Spleen (tissue), 11 donors: ENCODE measurements around the gene LRRC15. TPM values are rescaled to one million over a fixed set of nuclear protein-coding genes. Genes with fewer than 3 reads are reported as not detected.

Experiments used
- DNase-seq: peaks from one replicate; pipeline ENCODE4 v3.0.0-alpha.2; 2020
- H3K27ac ChIP-seq, 8 donors: fragments of 200-600 bp; sonication (generic) in 7 of 8; 1 replicate in 4 of 8; 2 replicates in 4 of 8; pipeline versions ENCODE4 v1.5.0 to v1.8.0; 2016 to 2021; ENCODE audit warnings: inconsistent platforms in 4 of 8, mild to moderate bottlenecking in 4 of 8, moderate library complexity in 1 of 8
- H3K27me3 ChIP-seq, 7 donors: fragments of 200-600 bp; sonication (generic) in 6 of 7; replicated peaks in 1 of 7; 1 replicate in 4 of 7; 2 replicates in 3 of 7; pipeline versions ENCODE4 v1.5.0 to v1.8.0; 2016 to 2021; ENCODE audit warnings: inconsistent platforms in 3 of 7, mild to moderate bottlenecking in 1 of 7
- H3K36me3 ChIP-seq, 6 donors: fragments of 200-600 bp; sonication (generic) in 5 of 6; 1 replicate in 4 of 6; 2 replicates in 2 of 6; pipeline versions ENCODE4 v1.5.0 to v1.8.0; 2016 to 2021; ENCODE audit warnings: inconsistent platforms in 2 of 6
- H3K4me1 ChIP-seq, 6 donors: fragments of 200-600 bp; sonication (generic) in 5 of 6; 1 replicate in 3 of 6; 2 replicates in 3 of 6; pipeline versions ENCODE4 v1.5.0 to v1.8.0; 2016 to 2021; ENCODE audit warnings: inconsistent platforms in 3 of 6
- H3K4me3 ChIP-seq, 8 donors: fragments of 200-600 bp; sonication (generic) in 7 of 8; 1 replicate in 4 of 8; 2 replicates in 4 of 8; pipeline versions ENCODE4 v1.5.0 to v1.8.0; 2016 to 2021; ENCODE audit warnings: inconsistent platforms in 4 of 8, mild to moderate bottlenecking in 4 of 8, moderate library complexity in 2 of 8
- H3K9me3 ChIP-seq, 8 donors: fragments of 200-600 bp; sonication (generic) in 7 of 8; 1 replicate in 4 of 8; 2 replicates in 4 of 8; pipeline versions ENCODE4 v1.5.0 to v1.8.0; 2016 to 2021; ENCODE audit warnings: inconsistent platforms in 4 of 8
- POLR2A ChIP-seq, 3 donors: fragments of 450-650 bp; IDR thresholded peaks; one replicate each; pipeline ENCODE4 v1.5.1; 2017; ENCODE audit warnings: antibody characterized with exemption in 3 of 3, mild to moderate bottlenecking in 1 of 3
- POLR2AphosphoS5 ChIP-seq, 3 donors: sonication (generic); formaldehyde crosslinking; IDR thresholded peaks; one replicate each; pipeline ENCODE4 v1.5.1; 2017; ENCODE audit warnings: antibody characterized with exemption in 3 of 3
- WGBS, 5 donors: extraction: QIAGEN DNeasy Blood & Tissue Kit in 3 of 5; methylation state at CpG; one replicate each; pipeline versions ENCODE4 v1.1.5 to v1.1.7; 2013 to 2018; 5-methylcytosine and 5-hydroxymethylcytosine counted together
- intact Hi-C: fragments of 100-400 bp; cut with DNase I; formaldehyde crosslinking; loops from one replicate; pipeline ENCODE4 v1.15.0; 2023; ENCODE audit warnings: low total_unique reads
- polyA plus RNA-seq, 3 donors: library from polyadenylated mRNA; stranded (reverse); fragments of 200-250 nt; gene quantifications; one replicate each; pipeline ENCODE4 v1.2.1, GENCODE V29; 2013
- total RNA-seq, 7 donors: library from RNA; depleted of rRNA in 3 of 7; stranded (reverse); fragments of >200 nt in 3 of 7; fragmentation: NEBNext Ultra II Directional in 4 of 7; extraction: Animal tissue kit (Norgen Biotek cat#: 25700) in 4 of 7; gene quantifications; one replicate each; pipeline versions ENCODE4 v1.1.0 to v1.2.1, GENCODE V29; 2016 to 2021
- TF ChIP-seq, protein P1 (sequence below), 11 experiments: fragments of 200-600 bp in 7 of 11; fragments of 450-650 bp in 4 of 11; sonication (generic) in 4 of 11; IDR thresholded peaks in 8 of 11; conservative IDR thresholded peaks in 3 of 11; 1 replicate in 7 of 11; 2 replicates in 4 of 11; pipeline versions ENCODE4 v1.4.0 to v1.8.0; 2016 to 2021; ENCODE audit warnings: antibody characterized with exemption in 11 of 11, inconsistent platforms in 4 of 11, mild to moderate bottlenecking in 1 of 11
- donor health status: healthy with polysubstance abuse.
- donor health status: DM: no; HTN: no; CAD: no; lungs with moderate emphysema.
- donor health status: DM: no; HTN: no; CAD: no.
- donor health status: Bipolar disorder and iron deficiency.
- donor health status: healthy.
- donor health status: DM: no; HTN: no; CAD: no.
- donor health status: DM: yes; HTN: yes; CAD: no.

LRRC15 gene
- total and polyA plus RNA-seq, 10 donors, result 0.09 to 1.1 (median 0.35) TPM; not detected in 1

- peaks cover 0 to 70% (median 12%) of the 10 kb centered on the region in 7 donors for H3K27me3 ChIP-seq
Measured at GRCh38 chr3:194320744-194321243, 48.7 kb downstream of the LRRC15 start.

GRCh38 chr3:194320100-194320499, 49.4 kb downstream of the LRRC15 start:
- no peaks in the 10 kb centered on the region for H3K36me3 ChIP-seq
- no peak for DNase-seq
- no peak overlapping the region for H3K4me3 ChIP-seq
- no peak for TF ChIP-seq POLR2A (IDR thresholded peaks at IDR 0.05)
- no peak for TF ChIP-seq POLR2AphosphoS5 (IDR thresholded peaks at IDR 0.05)
- TF ChIP-seq, protein P1, sequence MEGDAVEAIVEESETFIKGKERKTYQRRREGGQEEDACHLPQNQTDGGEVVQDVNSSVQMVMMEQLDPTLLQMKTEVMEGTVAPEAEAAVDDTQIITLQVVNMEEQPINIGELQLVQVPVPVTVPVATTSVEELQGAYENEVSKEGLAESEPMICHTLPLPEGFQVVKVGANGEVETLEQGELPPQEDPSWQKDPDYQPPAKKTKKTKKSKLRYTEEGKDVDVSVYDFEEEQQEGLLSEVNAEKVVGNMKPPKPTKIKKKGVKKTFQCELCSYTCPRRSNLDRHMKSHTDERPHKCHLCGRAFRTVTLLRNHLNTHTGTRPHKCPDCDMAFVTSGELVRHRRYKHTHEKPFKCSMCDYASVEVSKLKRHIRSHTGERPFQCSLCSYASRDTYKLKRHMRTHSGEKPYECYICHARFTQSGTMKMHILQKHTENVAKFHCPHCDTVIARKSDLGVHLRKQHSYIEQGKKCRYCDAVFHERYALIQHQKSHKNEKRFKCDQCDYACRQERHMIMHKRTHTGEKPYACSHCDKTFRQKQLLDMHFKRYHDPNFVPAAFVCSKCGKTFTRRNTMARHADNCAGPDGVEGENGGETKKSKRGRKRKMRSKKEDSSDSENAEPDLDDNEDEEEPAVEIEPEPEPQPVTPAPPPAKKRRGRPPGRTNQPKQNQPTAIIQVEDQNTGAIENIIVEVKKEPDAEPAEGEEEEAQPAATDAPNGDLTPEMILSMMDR (IDR thresholded peaks at IDR 0.05 in 8 of 11, conservative IDR thresholded peaks at IDR 0.05 in 3 of 11), result no peak
- peaks cover 0 to 21% (median 15%) of the 10 kb centered on the region in 8 donors for H3K9me3 ChIP-seq
- WGBS, 5 donors, result 72 to 84% (median 77%) methylated on average over 5 of the region's 5 CpGs
- intact Hi-C loops, result no loop called here
- H3K27me3 ChIP-seq, result peaks cover 0 to 73% (median 12%) of the 10 kb centered on the region in 7 donors
- no peak overlapping the region for H3K27ac ChIP-seq
- H3K4me1 ChIP-seq, result peaks cover 9 to 31% (median 12%) of the 10 kb centered on the region in 6 donors

More at GRCh38 chr3:194320744-194321243, 48.7 kb downstream of the LRRC15 start:
- H3K9me3 ChIP-seq, result peaks cover 0 to 21% (median 15%) of the 10 kb centered on the region in 8 donors
- H3K36me3 ChIP-seq, result no peaks in the 10 kb centered on the region
- whole genome bisulfite sequencing, 5 donors, result 77 to 85% (median 82%) methylated on average over 10 of the region's 10 CpGs
- peaks cover 5 to 24% (median 7%) of the 10 kb centered on the region in 6 donors for H3K4me1 ChIP-seq
- intact Hi-C loops, result no loop called here
- H3K27ac ChIP-seq, result no peak overlapping the region
- DNase-seq, result no peak
- H3K4me3 ChIP-seq, result no peak overlapping the region
- TF ChIP-seq, protein P1 (IDR thresholded peaks at IDR 0.05 in 8 of 11, conservative IDR thresholded peaks at IDR 0.05 in 3 of 11), result no peak
- TF ChIP-seq POLR2AphosphoS5 (IDR thresholded peaks at IDR 0.05) (no peak), POLR2A (IDR thresholded peaks at IDR 0.05) (no peak)

GRCh38 chr3:194318511-194319161, 50.9 kb downstream of the LRRC15 start:
- Histone ChIP-seq H3K36me3 (no peaks in the 10 kb centered on the region), H3K9me3 (peaks cover 0 to 21% (median 15%) of the 10 kb centered on the region in 8 donors), H3K27me3 (peaks cover 0 to 81% (median 15%) of the 10 kb centered on the region in 7 donors), H3K4me1 (peaks cover 3 to 31% (median 21%) of the 10 kb centered on the region in 6 donors), H3K27ac (no peak overlapping the region), H3K4me3 (no peak overlapping the region)
- intact Hi-C loops, result loop anchor here (5.0 kb wide), 2 partner anchors 181 to 541 kb away; partner anchors contain the start of gene HES1
- DNase-seq, result no peak
- TF ChIP-seq POLR2A (IDR thresholded peaks at IDR 0.05) (no peak), POLR2AphosphoS5 (IDR thresholded peaks at IDR 0.05) (no peak)
- TF ChIP-seq, protein P1 (IDR thresholded peaks at IDR 0.05 in 8 of 11, conservative IDR thresholded peaks at IDR 0.05 in 3 of 11), result no peak
- WGBS, 5 donors, result 85 to 98% (median 93%) methylated on average over 3 of the region's 3 CpGs

DNA sequence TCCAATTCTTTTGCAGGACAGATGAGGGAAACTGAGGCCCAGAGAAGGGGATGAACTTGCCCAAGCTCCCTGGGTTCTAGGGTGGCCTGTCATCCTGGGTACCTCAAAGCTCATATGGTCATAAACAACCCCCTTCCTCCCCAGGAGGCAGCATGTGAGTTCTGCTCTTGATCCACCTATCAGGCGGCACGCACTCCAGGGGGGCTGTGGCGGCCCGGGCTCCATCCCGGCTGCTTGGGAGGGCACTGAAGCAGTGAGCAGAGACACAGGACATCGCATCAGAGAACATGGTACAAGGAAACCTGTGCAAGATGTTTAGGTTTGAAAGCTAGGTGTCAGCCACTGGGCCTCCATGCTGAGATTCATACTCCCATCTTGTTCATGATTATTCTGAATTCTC, 52.6 kb downstream of the LRRC15 start:
- H3K27me3 ChIP-seq, result peaks cover 0 to 81% (median 15%) of the 10 kb centered on the region in 7 donors
- intact Hi-C loops, result loop anchor here (5.0 kb wide), 2 partner anchors 180 to 540 kb away; partner anchors contain the start of gene HES1
- no peak overlapping the region for H3K27ac ChIP-seq
- H3K4me3 ChIP-seq, result no peak overlapping the region
- H3K9me3 ChIP-seq, result peaks cover 0 to 21% (median 15%) of the 10 kb centered on the region in 8 donors
- no peak for TF ChIP-seq POLR2A (IDR thresholded peaks at IDR 0.05)
- no peak for TF ChIP-seq POLR2AphosphoS5 (IDR thresholded peaks at IDR 0.05)
- TF ChIP-seq, protein P1 (IDR thresholded peaks at IDR 0.05 in 8 of 11, conservative IDR thresholded peaks at IDR 0.05 in 3 of 11), result no peak
- H3K36me3 ChIP-seq, result no peaks in the 10 kb centered on the region
- peaks cover 3 to 37% (median 19%) of the 10 kb centered on the region in 6 donors for H3K4me1 ChIP-seq
- DNase-seq, result no peak
- 92 to 100% (median 97%) methylated on average over 6 of the region's 6 CpGs for WGBS, 5 donors
